K562 (cell line): ENCODE data around the gene SLX4IP. TPM values are rescaled to one million over a fixed set of nuclear protein-coding genes. Genes with fewer than 3 reads are reported as not detected.

Experiments used
- CC2D1A ChIP-seq: fragments of 450-650 bp; IDR thresholded peaks from 2 replicates; pipeline ENCODE4 v1.6.1; 2017; ENCODE audit warnings: mild to moderate bottlenecking
- ESRRB ChIP-seq: fragments of 250-450 bp; sonication (Bioruptor Pico); IDR thresholded peaks from 2 replicates; pipeline ENCODE4 v1.5.0; 2020; ENCODE audit warnings: mild to moderate bottlenecking, moderate library complexity, borderline replicate concordance
- FOXP1 ChIP-seq: sonication (generic); formaldehyde crosslinking; IDR thresholded peaks from 2 replicates; pipeline ENCODE4 v1.8.0; 2022; ENCODE audit warnings: mild to moderate bottlenecking, missing genetic modification reagents
- NFRKB ChIP-seq: fragments of 450-650 bp; IDR thresholded peaks from 2 replicates; pipeline ENCODE4 v1.6.1; 2016; ENCODE audit warnings: low read depth
- PHF8 ChIP-seq: fragments of 200-600 bp; sonication (generic); IDR thresholded peaks from 2 replicates; pipeline ENCODE4 v1.6.1; 2012; ENCODE audit warnings: mixed run types, mild to moderate bottlenecking, inconsistent platforms, low read length, moderate library complexity, borderline replicate concordance
- POLR2B ChIP-seq: fragments of 450-650 bp; IDR thresholded peaks from 2 replicates; pipeline ENCODE4 v1.6.1; 2018; ENCODE audit warnings: low read depth; ENCODE audit not compliant: partially characterized antibody
- RAD51 ChIP-seq: fragments of 450-650 bp; IDR thresholded peaks from 2 replicates; pipeline ENCODE4 v1.7.1; 2016; ENCODE audit warnings: low read depth, mild to moderate bottlenecking, borderline replicate concordance
- ZBTB49 ChIP-seq: sonication (generic); formaldehyde crosslinking; IDR thresholded peaks from 2 replicates; pipeline ENCODE4 v1.8.0; 2022; ENCODE audit warnings: missing genetic modification reagents, mild to moderate bottlenecking, borderline replicate concordance
- ZNF398 ChIP-seq: fragments of 250-450 bp; sonication (Bioruptor Pico); IDR thresholded peaks from 2 replicates; pipeline ENCODE4 v1.8.0; 2021; ENCODE audit warnings: moderate library complexity, mild to moderate bottlenecking, inconsistent platforms
- ZNF655 ChIP-seq: fragments of 250-450 bp; sonication (Bioruptor Pico); IDR thresholded peaks from 2 replicates; pipeline ENCODE4 v1.5.0; 2021
- polyA plus RNA-seq, 8 experiments: library from polyadenylated mRNA; depleted of rRNA in 4 of 8; stranded (reverse) in 5 of 8; unstranded in 3 of 8; fragments of >200 nt; fragmentation: Nextera tagmentation in 2 of 8; fragmentation: Illumina TruSeq in 1 of 8; extraction: Ambion mirVana in 2 of 8; extraction: Trizol in 1 of 8; gene quantifications; 2 replicates each; pipeline versions ENCODE4 v1.2.1 to v1.2.3, GENCODE V29; 2011 to 2014; ENCODE audit warnings: inconsistent platforms in 1 of 8, missing spikeins in 1 of 8
- total RNA-seq, 7 experiments: library from RNA; depleted of rRNA in 6 of 7; stranded (reverse); fragments of >200 nt in 6 of 7; fragmentation: Illumina TruSeq in 2 of 7; extraction: Trizol in 2 of 7; gene quantifications; 2 replicates each; pipeline versions ENCODE4 v1.2.1 to v1.2.3, GENCODE V29; 2011 to 2021; ENCODE audit warnings: low replicate concordance in 1 of 7

The SLX4IP gene
- total and polyA plus RNA-seq, 9 of the 15 experiments (the other 6 are each of a cell fraction or from before 2014, with no cell fraction given) = 1.5 to 5.9 (median 3.5) TPM

- no peak for TF ChIP-seq ZNF655
- no peak for TF ChIP-seq ZNF398 (CRISPR knock-in tag)
- no peak for TF ChIP-seq FOXP1 (CRISPR knock-in tag)
- no peak for TF ChIP-seq CC2D1A
- no peak for TF ChIP-seq POLR2B
- no peak for TF ChIP-seq PHF8
- TF ChIP-seq ESRRB = no peak
- no peak for TF ChIP-seq ZBTB49 (CRISPR knock-in tag)
- TF ChIP-seq NFRKB = no peak
- TF ChIP-seq RAD51 = no peak
Measured at GRCh38 chr20:10539818-10540553, 104.9 kb downstream of the SLX4IP start (continued).
